ENCODE measurements around the gene SYCE3.

The SYCE3 gene

GRCh38 chr22:50576806-50577696 lies 14.3 kb upstream of the SYCE3 start:
- no peak for DNase-seq (ENCODE audit: extremely low read depth in 1 of 2, low read depth in 1 of 2)

GRCh38 chr22:50576070-50576469 lies 13.4 kb upstream of the SYCE3 start:
- DNase-seq (ENCODE audit: extremely low read depth in 1 of 2, low read depth in 1 of 2), result no peak

- no peak for DNase-seq (ENCODE audit: extremely low read depth in 1 of 2, low read depth in 1 of 2)
Observed at GRCh38 chr22:50575426-50575941, 12.8 kb upstream of the SYCE3 start.

GRCh38 chr22:50574383-50574755 lies 11.7 kb upstream of the SYCE3 start:
- DNase-seq (ENCODE audit: extremely low read depth in 1 of 2, low read depth in 1 of 2), result no peak

GRCh38 chr22:50573491-50574382 lies 11.0 kb upstream of the SYCE3 start:
- no peak for DNase-seq (ENCODE audit: extremely low read depth in 1 of 2, low read depth in 1 of 2)

GRCh38 chr22:50572965-50573364 lies 10.2 kb upstream of the SYCE3 start:
- DNase-seq (ENCODE audit: extremely low read depth in 1 of 2, low read depth in 1 of 2), result no peak

GRCh38 chr22:50571264-50572175 lies 8.8 kb upstream of the SYCE3 start:
- no peak for DNase-seq (ENCODE audit: extremely low read depth in 1 of 2, low read depth in 1 of 2)

- no peak for DNase-seq (ENCODE audit: extremely low read depth in 1 of 2, low read depth in 1 of 2)
Observed at GRCh38 chr22:50570861-50571260, 8.1 kb upstream of the SYCE3 start.

- no peak for DNase-seq (ENCODE audit: extremely low read depth in 1 of 2, low read depth in 1 of 2)
Observed at GRCh38 chr22:50569896-50570535, 7.3 kb upstream of the SYCE3 start.

- DNase-seq (ENCODE audit: extremely low read depth in 1 of 2, low read depth in 1 of 2), result no peak
Observed at GRCh38 chr22:50569041-50569459, 6.3 kb upstream of the SYCE3 start.

GRCh38 chr22:50568626-50569025 lies 5.9 kb upstream of the SYCE3 start:
- no peak for DNase-seq (ENCODE audit: extremely low read depth in 1 of 2, low read depth in 1 of 2)

GRCh38 chr22:50567721-50568252 lies 5.1 kb upstream of the SYCE3 start:
- no peak for DNase-seq (ENCODE audit: extremely low read depth in 1 of 2, low read depth in 1 of 2)

- no peak for DNase-seq (ENCODE audit: extremely low read depth in 1 of 2, low read depth in 1 of 2)
Observed at GRCh38 chr22:50564289-50564688, 1.6 kb upstream of the SYCE3 start.

GRCh38 chr22:50563413-50564160 lies 868 bp upstream of the SYCE3 start:
- no peak for DNase-seq (ENCODE audit: extremely low read depth in 1 of 2, low read depth in 1 of 2)

GRCh38 chr22:50561401-50562358 lies 1.0 kb downstream of the SYCE3 start:
- DNase-seq (ENCODE audit: extremely low read depth in 1 of 2, low read depth in 1 of 2), result no peak

- DNase-seq (ENCODE audit: extremely low read depth in 1 of 2, low read depth in 1 of 2), result no peak
Observed at GRCh38 chr22:50560034-50560433, 2.7 kb downstream of the SYCE3 start.

GRCh38 chr22:50556703-50557102 lies 6.0 kb downstream of the SYCE3 start:
- DNase-seq (ENCODE audit: extremely low read depth in 1 of 2, low read depth in 1 of 2), result no peak

- DNase-seq (ENCODE audit: extremely low read depth in 1 of 2, low read depth in 1 of 2), result no peak
Observed at GRCh38 chr22:50553310-50553709, 9.4 kb downstream of the SYCE3 start.

All from stimulated activated CD8-positive, alpha-beta memory T cell treated with anti-CD3 and anti-CD28 coated beads, Interleukin-7, amount 100 ng/mL, for 48 hours (primary cell).